Suppressor macrophage (primary cell): ENCODE data around the gene GLIS2.

ENCODE experiments used
- DNase-seq, 4 experiments: peaks; one replicate each; pipeline ENCODE4 v3.0.0-alpha.2; 2020 to 2022
- total RNA-seq, 17 experiments: gene quantifications; one replicate each; lab custom pipeline; 2026; ENCODE audit warnings: mixed read lengths in 6 of 17, inconsistent platforms in 3 of 17; lab: John Stamatoyannopoulos, UW

The GLIS2 gene
- 0 to 3.2 (median 0.05) reads per million in 17 experiments for total RNA-seq

GRCh38 chr16:4315186-4316107 lies at the start of gene GLIS2:
GLIS2 (plus strand) TSS chr16:4316067; CDS start chr16:4332281, 16,214 bp downstream.
- peak in 2 of 4 experiments; percentile 38 to 50 for DNase-seq

- DNase-seq = no peak
Observed at GRCh38 chr16:4266372-4266771, 49.5 kb upstream of the GLIS2 start.

- no peak for DNase-seq
Observed at GRCh38 chr16:4270091-4270490, 45.8 kb upstream of the GLIS2 start.

GRCh38 chr16:4270595-4270994 lies 45.3 kb upstream of the GLIS2 start:
- DNase-seq = no peak

- peak; percentile 90 to 96 (median 95) for DNase-seq
Observed at GRCh38 chr16:4271176-4272113, 44.4 kb upstream of the GLIS2 start.

- peak; percentile 74 to 89 (median 84) for DNase-seq
Observed at GRCh38 chr16:4272114-4272956, 43.5 kb upstream of the GLIS2 start.

GRCh38 chr16:4273858-4274311 lies 42.0 kb upstream of the GLIS2 start:
- peak in 3 of 4 experiments; percentile 52 to 81 (median 60) for DNase-seq

- DNase-seq = no peak
Observed at GRCh38 chr16:4275861-4276260, 40.0 kb upstream of the GLIS2 start.

GRCh38 chr16:4277987-4278513 lies 37.8 kb upstream of the GLIS2 start:
- DNase-seq = no peak

GRCh38 chr16:4280625-4281024 lies 35.2 kb upstream of the GLIS2 start:
- no peak for DNase-seq

- DNase-seq = peak; percentile 21 to 53 (median 50)
Observed at GRCh38 chr16:4283441-4283840, 32.4 kb upstream of the GLIS2 start.

GRCh38 chr16:4283939-4284338 lies 31.9 kb upstream of the GLIS2 start:
- peak in 1 of 4 experiments; percentile 19 for DNase-seq

GRCh38 chr16:4285167-4285566 lies 30.7 kb upstream of the GLIS2 start:
- DNase-seq = no peak

- peak; percentile 65 to 90 (median 76) for DNase-seq
Observed at GRCh38 chr16:4288148-4288921, 27.5 kb upstream of the GLIS2 start.

GRCh38 chr16:4290236-4290830 lies 25.5 kb upstream of the GLIS2 start:
- peak; percentile 72 to 86 (median 84) for DNase-seq

GRCh38 chr16:4291699-4292098 lies 24.2 kb upstream of the GLIS2 start:
- no peak for DNase-seq

GRCh38 chr16:4293181-4293716 lies 22.6 kb upstream of the GLIS2 start:
- no peak for DNase-seq

GRCh38 chr16:4293822-4294457 lies 21.9 kb upstream of the GLIS2 start:
- DNase-seq = no peak

- no peak for DNase-seq
Observed at GRCh38 chr16:4295581-4295980, 20.3 kb upstream of the GLIS2 start.

GRCh38 chr16:4297480-4297879 lies 18.4 kb upstream of the GLIS2 start:
- DNase-seq = no peak
